A549 treated with AZD9567 at 1 μM for 4 hours (cell line): ENCODE measurements around the gene TEF. TPM values are rescaled to one million over a fixed set of nuclear protein-coding genes. Genes with fewer than 3 reads are reported as not detected.

Experiments used
- total RNA-seq: library from RNA; stranded (reverse); fragments of 200-300 nt; extraction: Qiagen RNA extraction; gene quantifications from 5 replicates; pipeline ENCODE4 v1.2.3, GENCODE V29; 2022; ENCODE audit not compliant: insufficient read depth

The TEF gene, protein sequence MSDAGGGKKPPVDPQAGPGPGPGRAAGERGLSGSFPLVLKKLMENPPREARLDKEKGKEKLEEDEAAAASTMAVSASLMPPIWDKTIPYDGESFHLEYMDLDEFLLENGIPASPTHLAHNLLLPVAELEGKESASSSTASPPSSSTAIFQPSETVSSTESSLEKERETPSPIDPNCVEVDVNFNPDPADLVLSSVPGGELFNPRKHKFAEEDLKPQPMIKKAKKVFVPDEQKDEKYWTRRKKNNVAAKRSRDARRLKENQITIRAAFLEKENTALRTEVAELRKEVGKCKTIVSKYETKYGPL
- 0.85 to 3.1 TPM (median 1.1 TPM) in 5 replicates for total RNA-seq

GRCh38 chr22:41381329-41382097, at the start of gene TEF:
TEF (plus strand) TSS chr22:41381942; CDS start chr22:41382045, 103 bp downstream.

DNA sequence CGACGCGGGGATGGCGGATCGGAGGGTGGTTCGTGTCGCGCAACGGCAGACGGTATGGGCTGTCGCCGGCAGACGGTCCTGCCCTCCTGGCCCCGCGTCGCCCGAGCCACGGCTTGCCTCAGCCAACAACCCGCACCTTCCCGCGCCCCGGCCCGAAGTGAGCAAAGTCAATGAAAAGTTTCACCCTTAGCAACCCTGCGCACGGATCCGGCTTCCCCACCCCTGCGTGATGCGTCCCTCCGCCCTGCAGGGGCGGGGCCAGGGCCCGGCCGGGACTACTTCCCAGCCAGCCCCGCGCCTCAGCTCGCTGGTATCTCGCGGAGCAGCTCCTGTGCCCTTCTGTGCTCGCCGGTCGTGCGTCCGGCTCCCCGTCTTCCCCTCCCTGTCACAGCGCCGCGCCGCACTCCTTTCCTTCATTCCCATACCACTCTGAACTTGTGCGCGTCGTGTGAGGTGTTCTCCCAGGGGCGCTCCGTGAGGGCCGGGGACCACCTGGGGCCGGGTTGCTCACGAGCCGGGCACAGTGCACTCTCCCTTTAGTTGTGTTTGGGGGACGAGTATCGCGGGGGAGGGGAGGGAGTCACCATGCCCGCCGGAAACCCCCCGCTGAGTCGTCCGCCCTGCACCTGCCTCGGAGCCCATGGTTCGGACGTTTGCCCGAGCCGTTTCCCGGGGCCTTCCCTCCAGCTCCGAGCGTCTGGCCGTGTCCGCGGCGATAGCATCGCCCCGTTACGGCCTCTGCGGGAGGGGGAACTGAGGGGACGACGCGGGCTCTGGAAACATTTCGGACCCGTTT, 65.1 kb downstream of the TEF start, which contains the start of gene TOB2:
Gene TOB2, minus strand, starts transcription at position 163 of the 796 bp plus-strand sequence. CDS start 9,456 bp downstream, outside the sequence.

Other genes with a start within 250 kb of the TEF start
- gene L3MBTL2, start 176.6 kb upstream of the TEF start, total RNA-seq, result 17.4 to 21.1 TPM (median 18.3 TPM) in 5 replicates
- not detected in 5 replicates for gene CHADL, start 141.0 kb upstream of the TEF start, total RNA-seq
- 83.0 to 94.4 TPM (median 88.3 TPM) in 5 replicates for gene RANGAP1, start 95.8 kb upstream of the TEF start, total RNA-seq
- gene ZC3H7B, start 80.4 kb upstream of the TEF start, total RNA-seq, result 15.4 to 24.0 TPM (median 22.9 TPM) in 5 replicates
- gene TOB2, start 64.9 kb downstream of the TEF start, total RNA-seq, result 23.3 to 30.7 TPM (median 25.6 TPM) in 5 replicates
- gene PHF5A, start 86.8 kb downstream of the TEF start, total RNA-seq, result 50.9 to 73.5 TPM (median 64.2 TPM) in 5 replicates
- 46.5 to 55.5 TPM (median 50.5 TPM) in 5 replicates for gene ACO2, start 87.2 kb downstream of the TEF start, total RNA-seq
- 36.8 to 47.5 TPM (median 41.2 TPM) in 5 replicates for gene POLR3H, start 162.5 kb downstream of the TEF start, total RNA-seq
- 1.7 to 2.3 TPM (median 1.9 TPM) in 5 replicates for gene CSDC2, start 179.1 kb downstream of the TEF start, total RNA-seq
- 17.0 to 32.4 TPM (median 29.6 TPM) in 5 replicates for gene PMM1, start 207.9 kb downstream of the TEF start, total RNA-seq
- gene DESI1, start 239.1 kb downstream of the TEF start, total RNA-seq, result 12.9 to 16.5 TPM (median 15.0 TPM) in 5 replicates
- gene XRCC6, start 239.4 kb downstream of the TEF start, total RNA-seq, result 274 to 342 TPM (median 302 TPM) in 5 replicates